ENCODE results near the gene CELF2. TPM values are rescaled to one million over a fixed set of nuclear protein-coding genes. Genes with fewer than 3 reads are reported as not detected.
"Not testable (repeated sequence)": the region's sequence is repeated elsewhere in the genome, so short reads cannot be mapped to it uniquely, and the experiment has no call there.

The CELF2 gene
- total RNA-seq, result 67.5 TPM
- long read RNA-seq, full-length matches to known transcripts, result 10 of 134 reads
- long read RNA-seq, partial matches to known transcripts, result 28 of 134 reads
- long read RNA-seq, other reads (novel, unspliced or antisense), result 96 of 134 reads

- DNase-seq (ENCODE audit: low spot score), result peak; percentile 84
These were observed at the start of gene CELF2 for GRCh38 chr10:11017570-11018431. Gene CELF2, plus strand, starts transcription at chr10:11017872. Its CDS starts 218 bp downstream, at chr10:11018090.

DNA sequence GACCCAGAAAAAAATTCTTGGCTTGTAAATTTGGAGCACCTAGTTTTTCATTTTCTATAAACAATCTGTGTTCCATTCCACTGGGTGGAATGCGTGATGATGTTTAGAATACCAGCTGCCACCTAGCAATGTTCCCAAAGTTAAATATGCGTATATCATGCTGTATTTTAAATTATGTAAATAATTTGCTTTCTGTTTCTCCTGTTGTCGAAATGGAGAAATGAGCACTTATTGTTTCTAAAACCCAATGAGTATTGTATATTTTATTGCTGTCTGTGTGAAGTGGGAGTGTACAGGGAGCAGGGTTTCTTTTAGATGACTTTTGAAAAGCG lies 49.4 kb upstream of the CELF2 start:
- DNase-seq (ENCODE audit: low spot score), result no peak
- intact Hi-C loops (cut with DNase I), result no loop called here

More at GRCh38 chr10:11017570-11018431, at the start of gene CELF2:
- intact Hi-C loops (cut with DNase I), result loop anchor here (5.0 to 10.0 kb wide), 2 partner anchors 106 to 223 kb away; no protein-coding TSS in a partner anchor

DNA sequence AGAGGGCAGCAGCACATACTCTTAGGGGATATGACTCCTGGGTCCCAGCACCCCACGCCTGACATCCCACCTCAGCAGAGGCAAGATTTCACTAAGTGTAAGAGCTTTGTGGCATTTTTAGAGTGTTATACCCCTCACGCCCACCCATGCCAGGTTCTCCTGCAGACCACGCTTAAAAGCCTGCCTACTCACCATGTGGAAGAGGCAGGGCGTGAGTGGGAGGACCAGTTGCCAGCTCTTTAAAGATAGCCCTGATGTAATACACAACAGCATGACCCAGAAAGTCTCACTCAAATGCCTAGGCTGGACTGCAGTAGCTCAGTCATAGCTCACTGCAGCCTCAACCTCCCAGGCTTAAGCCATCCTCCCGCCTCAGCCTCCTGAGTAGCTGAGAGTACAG lies 44.4 kb upstream of the CELF2 start:
- no peak for DNase-seq (ENCODE audit: low spot score)
- intact Hi-C loops (cut with DNase I), result no loop called here

DNA sequence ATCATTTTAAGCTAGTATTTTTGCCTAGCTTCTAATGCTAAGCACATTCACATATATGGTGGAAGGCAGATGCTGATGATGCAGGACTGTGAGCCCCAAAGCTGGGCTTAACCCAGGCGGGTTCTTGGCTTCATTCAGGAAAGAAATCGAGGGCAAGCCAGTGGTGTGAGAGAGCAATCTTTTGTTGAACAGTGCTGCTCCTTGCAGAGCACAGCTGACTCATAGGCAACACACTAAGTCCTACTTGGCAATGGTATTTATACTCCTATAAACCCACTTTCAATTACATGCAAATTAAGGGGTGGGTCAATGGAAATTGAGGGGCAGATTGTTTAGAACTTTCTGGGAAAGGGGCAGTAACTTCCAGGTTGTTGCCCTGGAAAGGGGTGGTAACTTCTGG lies 42.0 kb upstream of the CELF2 start:
- intact Hi-C loops (cut with DNase I), result no loop called here
- DNase-seq (ENCODE audit: low spot score), result no peak

- intact Hi-C loops (cut with DNase I), result no loop called here
- no peak for DNase-seq (ENCODE audit: low spot score)
These were observed 41.0 kb upstream of the CELF2 start for GRCh38 chr10:10976652-10977051.

DNA sequence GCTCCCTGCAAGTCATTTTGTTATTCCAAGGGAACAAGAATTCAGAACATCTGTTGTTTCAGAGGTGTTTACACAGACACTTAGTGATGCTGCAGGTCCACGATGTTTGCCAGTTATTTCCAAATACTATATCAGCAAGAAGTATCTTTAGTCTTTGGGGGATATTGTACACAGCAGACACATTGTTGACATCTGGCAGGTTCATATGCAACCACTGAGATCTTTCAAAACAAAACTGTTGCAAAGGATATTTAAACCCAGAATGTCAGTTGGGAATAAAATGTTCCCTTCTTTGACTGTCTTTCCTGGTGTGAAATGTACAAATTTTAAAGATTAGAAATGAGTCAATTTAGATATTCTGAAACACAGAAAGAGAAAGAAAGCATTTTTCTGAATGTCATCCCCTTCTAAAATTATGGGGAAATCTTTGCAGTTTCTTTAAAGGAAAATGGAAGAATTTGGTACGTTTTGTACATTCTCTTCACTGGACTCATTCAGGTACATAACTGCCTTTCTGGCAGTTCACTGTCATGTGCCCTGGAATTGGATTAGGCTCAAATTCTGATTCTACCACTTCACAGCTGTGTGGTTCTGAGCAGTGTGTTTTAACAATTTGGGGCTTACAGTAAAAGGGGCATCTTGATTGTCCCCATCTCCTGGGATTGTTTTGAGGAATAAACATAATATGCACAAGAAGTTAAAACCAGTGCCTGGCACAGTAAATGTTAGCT lies 40.3 kb upstream of the CELF2 start:
- intact Hi-C loops (cut with DNase I), result no loop called here
- no peak for DNase-seq (ENCODE audit: low spot score)

DNA sequence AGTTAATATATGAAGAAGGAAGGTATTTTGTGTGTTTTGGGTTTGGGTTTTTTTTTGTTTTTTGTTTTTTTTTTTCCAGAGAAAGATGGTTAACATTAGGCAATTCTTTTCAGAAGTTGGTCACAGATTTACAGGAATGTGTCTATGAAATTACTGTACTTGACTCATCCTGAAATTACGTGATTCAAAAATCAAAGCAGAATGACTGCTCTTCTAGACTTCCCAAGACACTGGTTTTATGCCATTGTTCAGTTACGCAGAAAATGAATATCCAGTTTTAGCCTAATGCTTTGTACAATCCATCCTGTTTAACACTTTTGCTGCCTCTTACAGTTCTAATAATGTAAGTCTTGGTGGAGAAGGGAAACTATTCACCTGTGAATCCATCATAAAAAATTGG lies 39.7 kb upstream of the CELF2 start:
- no peak for DNase-seq (ENCODE audit: low spot score)
- intact Hi-C loops (cut with DNase I), result no loop called here

- intact Hi-C loops (cut with DNase I), result no loop called here
- no peak for DNase-seq (ENCODE audit: low spot score)
These were observed 32.3 kb upstream of the CELF2 start for GRCh38 chr10:10985361-10985760.

GRCh38 chr10:10986606-10987005 lies 31.1 kb upstream of the CELF2 start:
- DNase-seq (ENCODE audit: low spot score), result no peak
- intact Hi-C loops (cut with DNase I), result no loop called here

DNA sequence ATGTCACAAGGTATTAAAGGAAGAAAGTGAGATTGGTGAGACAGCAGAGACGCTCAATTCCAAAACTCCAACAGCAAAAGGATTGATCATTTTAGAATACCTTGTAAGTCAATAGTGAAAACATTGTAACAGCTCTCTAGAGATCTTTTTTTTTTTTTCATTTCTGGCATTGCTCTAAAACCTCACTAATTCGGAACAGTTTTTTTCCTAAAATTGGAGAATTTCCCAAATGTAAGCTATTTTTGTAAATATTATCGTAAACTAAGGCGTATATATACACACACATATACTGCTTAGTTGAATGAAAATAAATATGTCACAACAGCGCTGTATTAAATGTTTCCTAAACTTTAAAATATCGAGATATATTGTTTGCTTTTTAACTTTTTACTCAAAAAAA lies 30.6 kb upstream of the CELF2 start:
- intact Hi-C loops (cut with DNase I), result no loop called here

DNA sequence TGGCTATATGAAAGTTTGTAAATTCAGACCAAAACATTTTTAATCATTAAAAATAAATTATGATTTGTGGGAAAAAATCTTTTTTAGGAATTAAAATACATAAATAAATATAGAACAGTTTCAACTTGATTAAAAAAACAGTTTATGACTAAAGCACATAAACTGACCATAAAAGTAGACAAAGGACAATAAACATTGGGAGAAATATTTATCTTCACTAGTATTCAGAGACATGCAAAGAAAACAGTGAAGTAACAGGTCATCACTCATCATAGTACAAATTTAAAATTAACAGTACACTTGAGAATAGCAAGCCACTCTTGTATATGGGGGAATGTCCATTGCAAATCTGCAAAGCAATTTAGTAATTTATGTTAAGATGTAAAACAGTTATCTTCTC lies 28.0 kb upstream of the CELF2 start:
- no peak for DNase-seq (ENCODE audit: low spot score)
- intact Hi-C loops (cut with DNase I), result no loop called here

More for the DNA sequence above, 30.6 kb upstream of the CELF2 start:
- no peak for DNase-seq (ENCODE audit: low spot score)

GRCh38 chr10:10991144-10991543 lies 26.5 kb upstream of the CELF2 start:
- DNase-seq (ENCODE audit: low spot score), result no peak

GRCh38 chr10:10992072-10992471 lies 25.6 kb upstream of the CELF2 start:
- intact Hi-C loops (cut with DNase I), result no loop called here
- no peak for DNase-seq (ENCODE audit: low spot score)

More at GRCh38 chr10:10991144-10991543, 26.5 kb upstream of the CELF2 start:
- intact Hi-C loops (cut with DNase I), result no loop called here

DNA sequence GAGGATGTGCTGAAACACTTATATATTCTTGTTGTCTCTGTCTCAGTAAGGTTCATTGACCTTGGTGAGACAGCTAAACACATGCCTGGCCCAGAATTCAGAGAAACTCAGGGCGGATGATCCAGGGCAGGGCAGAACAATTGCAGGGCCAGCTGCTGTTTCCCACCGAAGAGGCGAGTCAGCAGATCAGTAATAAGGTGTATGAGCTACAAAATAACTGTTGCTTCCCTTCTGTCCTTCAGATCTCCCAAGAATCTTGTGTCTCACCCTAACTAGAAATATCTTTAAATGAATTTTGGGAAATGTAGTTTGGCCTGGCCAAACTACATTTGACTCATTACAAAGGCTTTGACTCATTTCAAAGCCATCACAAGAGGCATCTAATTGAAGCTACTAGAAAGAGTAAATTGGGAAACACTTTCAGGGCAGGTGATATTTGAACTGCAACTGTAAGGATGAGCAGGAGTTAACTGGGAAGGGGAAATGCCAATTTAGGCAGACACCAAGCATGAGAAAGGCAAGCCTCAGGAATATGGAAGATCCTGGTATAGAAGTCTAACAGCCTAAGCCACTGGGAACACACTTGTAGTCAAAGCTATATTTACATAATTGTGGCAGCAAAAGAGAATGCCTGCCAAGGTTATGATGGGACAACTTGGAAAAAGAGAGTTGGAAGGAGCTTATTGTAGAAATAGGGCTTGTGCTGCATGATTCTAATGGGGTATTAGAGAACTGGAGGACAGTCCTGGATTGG lies 24.5 kb upstream of the CELF2 start:
- no peak for DNase-seq (ENCODE audit: low spot score)
- intact Hi-C loops (cut with DNase I), result no loop called here

DNA sequence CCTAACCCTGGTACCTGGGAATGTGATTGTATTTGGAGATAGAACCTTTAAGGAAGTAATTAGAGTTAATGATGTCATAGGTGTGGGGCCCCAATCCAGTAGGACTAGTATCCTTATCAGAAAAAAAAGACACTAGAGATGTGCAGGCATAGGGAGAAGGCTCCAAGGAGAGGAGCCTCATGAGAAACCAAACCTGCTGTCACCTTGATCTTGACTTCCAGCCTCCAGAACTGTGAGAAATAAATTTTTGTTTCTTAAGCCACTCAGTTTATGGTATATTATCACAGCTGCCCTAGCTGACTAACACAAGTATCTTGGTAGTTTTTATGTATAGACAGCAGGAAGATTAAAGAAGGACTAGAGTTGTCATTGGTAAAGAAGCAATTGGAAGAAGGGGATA lies 23.9 kb upstream of the CELF2 start:
- intact Hi-C loops (cut with DNase I), result no loop called here
- no peak for DNase-seq (ENCODE audit: low spot score)

GRCh38 chr10:10994360-10994759 lies 23.3 kb upstream of the CELF2 start:
- DNase-seq (ENCODE audit: low spot score), result no peak
- intact Hi-C loops (cut with DNase I), result no loop called here

DNA sequence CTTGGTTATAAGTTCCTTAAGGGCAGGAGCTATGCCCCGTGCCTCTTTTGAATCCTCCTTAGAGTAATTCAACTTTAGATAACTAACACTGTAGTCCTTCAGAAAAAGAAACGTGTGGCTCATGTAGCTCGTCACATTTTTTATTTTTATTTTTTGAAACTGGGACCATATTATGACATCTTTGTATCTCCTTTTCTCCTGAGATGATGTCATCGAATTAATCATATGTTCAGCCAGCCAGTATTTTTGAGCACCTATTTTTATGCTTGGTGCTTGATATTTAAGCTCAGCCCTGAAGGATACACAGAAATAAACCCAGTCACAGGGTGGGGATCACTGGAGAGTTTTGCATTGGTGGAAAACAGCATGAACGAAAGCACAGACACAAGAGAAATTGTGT lies 22.6 kb upstream of the CELF2 start:
- intact Hi-C loops (cut with DNase I), result no loop called here
- no peak for DNase-seq (ENCODE audit: low spot score)

GRCh38 chr10:10996966-10997620 lies 20.6 kb upstream of the CELF2 start:
- no peak for DNase-seq (ENCODE audit: low spot score)
- intact Hi-C loops (cut with DNase I), result no loop called here

DNA sequence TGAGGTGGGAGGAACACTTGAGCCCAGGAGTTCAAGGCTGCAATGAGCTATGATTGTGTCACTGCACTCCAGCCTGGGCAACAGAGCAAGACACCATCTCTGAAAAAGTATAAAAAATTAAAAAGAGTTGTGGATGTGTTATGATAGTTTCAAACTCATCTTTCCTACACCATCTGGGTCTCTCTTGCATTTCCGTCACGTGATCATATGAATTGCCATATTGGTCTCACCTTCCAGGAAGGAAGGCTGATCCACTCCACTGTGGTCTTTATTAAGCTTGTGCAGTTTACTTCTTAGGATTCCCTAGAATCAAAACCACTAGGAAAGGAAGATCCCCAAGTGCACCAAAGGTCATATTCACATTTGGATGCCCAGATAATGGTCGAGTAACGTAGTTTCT lies 18.2 kb upstream of the CELF2 start:
- intact Hi-C loops (cut with DNase I); DNase-seq (ENCODE audit: low spot score): not testable (repeated sequence)

GRCh38 chr10:11002485-11002884 lies 15.2 kb upstream of the CELF2 start:
- DNase-seq (ENCODE audit: low spot score), result no peak

More at GRCh38 chr10:11002485-11002884, 15.2 kb upstream of the CELF2 start:
- intact Hi-C loops (cut with DNase I), result no loop called here

Data from cardiac septum (tissue), 1 donor.